Stimulated activated CD4-positive, alpha-beta T cell treated with anti-CD3 and anti-CD28 coated beads, Interleukin-2, amount 100 ng/mL, for 24 hours (primary cell): Measurements from ENCODE around the gene SLC44A3.

ENCODE experiments used
- DNase-seq, 2 donors: peaks; one replicate each; pipeline ENCODE4 v3.0.0-alpha.2; 2020

Gene SLC44A3

GRCh38 chr1:94912263-94913184 is 92.4 kb downstream of the SLC44A3 start:
- no peak for DNase-seq

- no peak for DNase-seq
Measured at GRCh38 chr1:94917251-94917650, 97.1 kb downstream of the SLC44A3 start.

DNA sequence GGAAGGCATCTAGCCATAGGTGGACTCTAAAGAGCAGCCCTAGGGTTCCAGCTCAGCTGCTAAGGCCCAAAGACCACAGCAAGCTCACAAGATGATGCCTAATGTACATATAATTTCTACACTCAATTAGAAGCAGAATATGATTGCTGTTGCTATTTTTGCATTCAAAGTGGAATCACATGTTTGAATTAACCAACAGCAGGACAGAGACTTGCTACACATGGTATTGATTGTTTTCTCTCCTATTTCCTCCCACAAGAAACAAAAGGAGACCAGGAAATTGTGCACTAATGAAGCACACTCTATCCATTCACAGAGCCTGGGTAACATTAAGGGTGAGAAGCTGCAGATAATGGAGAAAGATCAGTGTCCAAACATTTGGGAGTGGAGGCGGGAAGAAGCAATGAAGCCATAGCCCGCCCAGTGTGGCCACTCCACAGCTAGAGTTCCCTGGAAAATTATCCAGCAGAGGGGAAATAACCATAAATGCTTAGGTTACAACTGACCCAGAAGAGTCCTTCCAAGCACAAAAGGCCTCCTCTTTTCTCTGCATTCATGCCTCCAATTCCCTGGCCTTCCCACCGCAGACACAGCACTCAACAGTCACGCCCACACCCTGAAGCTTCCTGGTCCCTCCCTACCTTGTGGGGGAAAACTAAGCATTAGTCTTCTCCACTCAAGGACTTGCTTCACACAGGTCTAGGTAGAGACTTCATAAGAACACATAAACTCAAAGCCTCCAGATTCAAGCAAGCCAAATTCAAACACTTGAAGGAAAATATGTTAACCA is 99.3 kb downstream of the SLC44A3 start:
- no peak for DNase-seq

DNA sequence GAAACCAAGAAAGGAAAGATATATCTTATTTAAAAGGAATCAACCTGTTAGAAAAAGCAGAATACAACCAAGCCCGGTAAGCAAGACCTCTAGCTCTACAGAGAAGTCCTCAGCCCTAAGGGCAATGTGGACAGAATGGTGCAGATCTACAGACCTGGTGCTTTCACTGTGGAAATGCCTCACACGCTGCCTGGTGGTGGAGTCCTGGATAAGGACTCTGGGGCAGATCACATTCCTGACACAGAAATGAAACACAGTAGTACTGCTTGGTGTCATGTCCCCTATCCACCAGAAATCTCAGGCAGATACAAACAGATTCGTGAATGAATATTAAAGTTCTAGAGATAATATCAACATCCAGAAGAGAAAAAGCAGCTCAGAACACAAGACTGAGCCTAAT is 99.9 kb downstream of the SLC44A3 start:
- no peak for DNase-seq

DNA sequence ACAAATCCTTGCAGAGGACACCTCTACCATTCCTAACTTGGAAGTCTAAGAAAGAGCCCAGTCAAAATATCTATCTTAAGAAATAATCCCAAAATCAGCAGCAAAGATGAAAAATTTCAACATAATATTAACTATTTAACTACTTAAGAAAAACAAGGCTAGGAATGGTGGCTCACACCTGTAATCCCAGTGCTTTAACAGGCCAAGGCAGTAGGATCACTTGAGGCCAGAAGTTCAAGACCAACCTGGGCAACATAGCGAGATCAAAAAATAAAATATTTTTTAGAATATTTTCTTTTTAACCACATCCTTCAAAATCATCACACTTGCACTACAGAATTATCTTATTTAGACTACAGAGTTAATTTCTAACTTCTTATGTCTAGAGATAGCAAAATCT is 101.8 kb downstream of the SLC44A3 start:
- no peak for DNase-seq

DNA sequence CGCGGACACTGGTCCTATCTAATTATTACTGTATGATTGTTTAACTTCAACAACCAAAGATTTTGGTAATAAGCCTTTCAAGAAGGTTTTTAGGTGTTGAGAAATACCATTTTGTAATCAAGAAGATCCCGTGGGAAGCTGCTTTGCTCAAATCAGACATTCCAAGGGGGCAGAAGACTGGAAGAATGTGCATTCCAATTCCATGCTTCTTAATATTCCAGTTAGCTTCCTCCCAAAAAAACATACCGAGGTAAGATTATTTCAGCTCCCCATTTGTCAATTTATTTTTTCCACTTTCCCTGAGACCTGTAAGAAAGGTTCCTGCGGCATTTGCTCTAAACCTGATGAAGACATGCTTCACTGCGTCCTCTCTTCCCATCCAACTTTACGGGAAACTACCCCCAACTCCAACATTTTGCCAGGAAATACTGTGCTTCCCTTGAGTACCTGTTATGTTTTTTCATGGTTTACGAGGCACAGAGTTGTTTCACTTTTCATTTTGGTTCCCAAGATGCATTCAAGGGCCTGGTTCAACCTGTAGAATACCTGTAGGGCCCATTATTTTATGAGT is 102.7 kb downstream of the SLC44A3 start:
- no peak for DNase-seq

DNA sequence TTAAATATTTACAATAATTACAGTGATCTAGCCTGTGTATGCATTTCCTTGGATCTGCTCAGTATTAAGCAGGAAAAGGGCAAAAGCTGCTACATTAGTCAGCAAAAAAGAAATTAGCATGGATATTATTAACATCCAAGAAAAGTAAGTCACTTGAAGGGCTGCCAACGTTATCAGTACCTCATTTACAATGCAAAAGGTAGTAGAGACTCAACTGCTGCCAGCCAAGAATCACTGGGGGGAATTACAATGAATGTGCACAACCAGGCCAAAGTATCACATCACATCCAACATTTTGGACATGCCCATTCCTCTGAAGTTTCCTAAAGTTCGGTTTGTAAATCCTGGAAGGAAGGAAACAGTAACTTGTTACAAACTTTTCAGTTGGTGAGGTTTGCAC is 104.8 kb downstream of the SLC44A3 start:
- no peak for DNase-seq

DNA sequence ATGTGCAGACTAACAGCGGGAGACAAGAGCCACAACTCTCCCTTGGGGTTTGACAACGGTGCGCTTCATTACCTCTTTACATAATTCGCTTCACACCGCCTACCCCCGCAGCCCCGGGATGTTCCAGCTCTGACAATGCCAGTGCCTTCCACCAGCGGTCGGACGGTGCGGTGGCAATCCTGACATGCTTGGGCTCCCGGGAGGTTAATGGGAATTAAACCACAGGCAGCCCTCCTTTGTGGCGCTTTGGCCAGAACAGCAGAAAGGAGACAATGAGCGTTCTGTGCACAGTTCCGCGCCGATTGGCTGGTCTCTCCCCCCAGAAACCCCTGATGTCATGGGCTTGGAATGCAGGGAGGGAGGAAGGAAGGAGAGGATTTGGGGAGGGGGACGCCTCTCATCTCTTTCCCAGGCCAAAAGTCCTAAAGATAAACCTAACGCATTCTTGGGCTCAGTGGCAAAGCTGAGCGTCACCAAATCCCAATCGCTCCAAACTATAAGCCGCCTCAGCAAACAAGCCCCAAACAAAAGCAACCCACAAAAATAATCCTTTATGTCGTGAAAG is 105.5 kb downstream of the SLC44A3 start:
- DNase-seq = peak in 1 of 2 donors; percentile 11

- DNase-seq = peak; percentile 23 to 34
Measured at GRCh38 chr1:94926126-94926914, 106.2 kb downstream of the SLC44A3 start.

DNA sequence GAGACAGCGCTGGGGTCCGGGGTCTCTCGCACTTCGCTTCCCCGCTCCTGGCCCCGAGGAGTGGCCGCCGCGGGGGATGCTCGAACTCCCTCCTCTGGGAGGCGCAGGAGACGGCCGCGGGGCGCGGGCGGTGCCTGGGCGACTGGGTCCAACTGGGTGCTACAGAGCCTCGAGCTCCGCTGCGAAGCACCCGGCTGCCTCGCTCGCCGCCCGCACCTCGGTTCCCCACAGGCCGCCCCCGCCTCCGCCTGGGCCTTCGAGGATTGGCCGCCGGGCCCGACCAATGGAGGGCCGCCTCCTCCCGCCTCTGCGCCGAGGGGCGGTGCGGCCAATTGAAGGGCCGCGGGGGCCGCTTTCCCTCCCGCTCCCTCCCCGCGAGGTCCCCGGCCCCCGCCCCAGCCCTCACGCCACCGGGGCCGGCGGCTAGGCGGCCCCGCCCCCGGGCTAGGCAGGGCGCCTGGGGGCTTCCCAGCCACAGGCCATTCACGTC is 106.8 kb downstream of the SLC44A3 start, which contains the start of gene CNN3:
Gene CNN3, minus strand, starts transcription at position 196 of the 490 bp plus-strand sequence. CDS start 216 bp downstream, outside the sequence.
- DNase-seq = peak; percentile 62 to 73

- DNase-seq = no peak
Measured at GRCh38 chr1:94927405-94928175, 107.4 kb downstream of the SLC44A3 start.

DNA sequence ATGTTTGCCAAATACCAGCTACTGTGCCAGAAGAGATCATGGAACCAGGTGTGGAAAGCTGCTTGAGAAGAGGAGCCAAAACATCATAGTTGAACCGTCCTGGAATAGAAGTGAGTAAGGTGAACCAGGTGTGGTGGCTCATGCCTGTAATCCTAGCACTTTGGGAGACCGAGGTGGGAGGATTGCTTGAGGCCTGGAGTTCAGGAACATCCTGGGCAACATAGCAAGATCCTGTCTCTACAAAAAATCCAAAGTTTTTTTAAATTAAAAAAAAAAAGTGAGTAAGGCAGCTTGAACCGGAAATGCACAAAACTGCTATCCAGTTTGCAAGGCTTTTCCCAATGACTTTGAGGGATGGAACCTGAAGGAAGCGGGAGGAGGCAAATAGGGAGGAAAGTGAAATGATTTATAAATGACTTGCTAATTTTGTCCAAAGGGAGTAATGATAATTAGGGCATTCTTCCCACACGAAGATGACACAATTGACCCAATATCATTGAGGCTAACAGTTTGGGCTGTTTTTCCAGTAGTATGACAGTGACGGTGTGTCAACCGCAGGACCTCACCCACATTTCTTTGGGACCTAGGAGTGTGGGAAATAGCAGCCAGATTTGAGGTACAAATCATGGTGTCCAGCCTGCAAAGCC is 108.3 kb downstream of the SLC44A3 start:
- no peak for DNase-seq

DNA sequence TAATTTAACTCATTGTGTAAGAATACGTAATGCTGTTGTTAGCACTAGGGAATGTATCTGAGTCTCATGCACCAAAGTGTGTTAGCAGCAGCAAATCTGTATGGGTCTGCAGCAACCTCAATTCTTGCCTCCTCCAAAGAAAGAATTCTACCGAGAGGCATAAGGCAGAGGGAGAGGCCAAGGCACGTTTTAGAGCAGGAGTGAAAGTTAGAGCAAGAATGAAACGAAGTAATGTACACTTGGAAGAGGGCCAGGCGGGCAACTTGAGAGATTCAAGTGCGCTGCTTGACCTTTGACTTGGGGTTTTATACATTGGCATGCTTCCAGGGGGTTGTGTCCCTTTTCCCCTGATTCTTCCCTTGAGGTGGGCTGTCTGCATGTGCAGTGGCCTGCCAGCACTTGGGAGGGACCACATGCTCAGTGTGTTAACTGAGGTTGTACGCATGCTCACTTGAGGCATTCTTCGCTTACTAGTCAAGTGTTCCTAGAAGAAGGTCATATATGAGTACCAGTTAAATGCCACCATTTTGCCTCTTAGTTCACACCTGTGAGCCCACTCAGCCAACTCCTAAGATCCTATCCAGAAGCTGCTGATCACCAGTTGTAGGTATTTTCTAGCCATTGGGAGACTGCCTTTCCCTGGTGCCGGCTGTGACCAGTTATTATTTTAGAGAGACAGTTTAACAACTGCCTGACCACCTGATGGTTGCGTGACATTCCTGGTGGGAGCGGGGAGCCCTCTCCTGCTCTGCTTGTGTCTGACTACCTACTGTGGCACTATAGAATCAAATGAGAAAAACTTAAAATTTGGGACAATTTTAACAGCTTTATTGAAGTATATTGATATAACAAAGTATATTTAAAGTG is 109.4 kb downstream of the SLC44A3 start:
- no peak for DNase-seq

DNA sequence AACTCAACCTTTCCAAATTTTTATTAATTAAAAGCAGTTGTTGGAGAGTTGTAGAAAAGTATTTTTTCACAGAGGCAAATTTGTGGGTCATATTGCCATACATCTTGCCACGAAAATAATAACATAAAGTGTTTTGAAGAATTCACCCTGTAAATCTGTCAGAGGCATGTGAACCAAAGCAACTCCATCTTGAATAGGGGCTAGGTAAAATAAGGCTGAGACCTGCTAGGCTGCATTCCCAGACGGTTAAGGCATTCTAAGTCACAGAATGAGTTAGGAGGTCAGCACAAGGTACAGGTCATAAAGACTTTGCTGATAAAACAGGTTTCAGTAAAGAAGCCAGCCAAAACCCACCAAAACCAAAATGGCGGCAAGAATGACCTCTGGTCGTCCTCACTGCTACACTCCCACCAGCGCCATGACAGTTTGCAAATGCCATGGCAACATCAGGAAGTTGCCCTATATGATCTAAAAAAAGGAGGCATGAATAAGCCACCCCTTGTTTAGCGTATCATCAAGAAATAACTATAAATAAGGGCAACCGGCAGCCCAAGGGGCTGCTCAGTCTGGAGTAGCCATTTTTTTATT is 111.2 kb downstream of the SLC44A3 start:
- no peak for DNase-seq

DNA sequence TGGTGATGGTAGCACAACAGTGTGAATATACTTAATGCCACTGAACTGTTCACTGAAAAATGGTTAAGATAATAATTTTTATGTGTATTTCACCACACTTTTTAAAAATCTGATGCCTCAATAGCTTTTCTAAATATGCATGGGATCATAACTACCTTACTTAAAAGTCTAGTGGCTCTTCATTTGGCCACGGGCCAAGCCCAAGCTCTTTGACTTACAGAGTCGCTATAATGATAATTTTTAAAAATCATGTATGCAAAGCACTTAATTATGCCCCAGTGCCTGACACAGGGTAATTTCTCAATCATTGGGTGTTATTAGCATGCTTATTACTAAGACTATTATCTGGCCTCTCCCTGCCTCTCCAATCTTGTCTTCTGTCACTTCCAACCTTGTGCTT is 114.4 kb downstream of the SLC44A3 start:
- DNase-seq = no peak

GRCh38 chr1:94935034-94935433 is 114.9 kb downstream of the SLC44A3 start:
- no peak for DNase-seq

DNA sequence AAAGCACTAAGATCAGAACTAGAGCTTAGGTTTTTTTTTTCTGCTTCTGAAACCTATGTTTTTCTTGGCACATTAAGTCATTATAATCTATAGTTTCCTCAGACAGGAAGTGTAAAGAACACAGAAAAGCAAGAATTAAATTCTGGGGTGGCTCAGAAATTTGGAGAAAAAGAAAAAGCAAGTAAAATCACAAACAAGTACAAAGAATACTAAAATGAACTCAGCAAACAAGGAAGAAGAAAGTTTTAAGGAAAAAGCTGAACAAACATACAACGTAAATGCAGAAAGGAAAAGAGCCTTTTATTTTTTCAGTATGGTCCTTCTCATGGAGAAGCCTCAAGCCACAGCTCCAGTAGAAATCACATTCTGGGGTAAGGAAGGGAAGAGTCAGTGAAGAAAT is 115.3 kb downstream of the SLC44A3 start:
- no peak for DNase-seq

DNA sequence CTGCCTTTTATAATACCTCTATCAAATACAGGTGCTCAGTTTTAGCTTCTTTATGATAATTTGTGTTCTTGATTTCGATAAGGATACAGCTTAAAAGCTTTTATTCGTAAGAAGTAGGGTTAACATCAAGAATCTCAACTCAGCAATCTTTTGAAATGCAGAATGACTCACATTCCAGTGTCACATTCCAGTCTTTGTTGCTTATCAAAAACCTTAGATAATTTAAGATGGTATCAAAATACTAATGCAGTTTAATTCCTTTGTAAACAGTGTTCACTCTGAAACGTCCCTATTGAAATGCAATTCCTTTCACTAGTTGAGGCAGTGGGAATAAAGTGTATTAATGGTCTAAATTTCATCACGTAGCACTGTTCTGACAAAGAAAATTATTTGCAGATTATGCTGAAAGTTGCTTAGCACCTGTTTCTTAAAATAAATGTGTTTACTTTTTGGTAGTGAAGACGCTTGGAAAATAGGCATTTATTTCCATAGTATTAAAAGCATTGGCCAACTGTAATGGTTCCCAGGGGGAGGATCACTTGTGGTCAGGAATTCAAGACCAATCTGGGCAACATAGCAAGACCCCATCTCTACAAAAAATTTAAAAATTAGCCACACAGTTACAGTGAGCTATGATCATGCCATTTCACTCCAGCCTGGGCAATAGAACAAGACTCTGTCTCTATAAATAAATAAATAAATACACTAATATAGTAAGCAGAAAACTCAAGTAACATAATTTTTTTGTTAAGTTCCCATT is 116.9 kb downstream of the SLC44A3 start:
- no peak for DNase-seq

DNA sequence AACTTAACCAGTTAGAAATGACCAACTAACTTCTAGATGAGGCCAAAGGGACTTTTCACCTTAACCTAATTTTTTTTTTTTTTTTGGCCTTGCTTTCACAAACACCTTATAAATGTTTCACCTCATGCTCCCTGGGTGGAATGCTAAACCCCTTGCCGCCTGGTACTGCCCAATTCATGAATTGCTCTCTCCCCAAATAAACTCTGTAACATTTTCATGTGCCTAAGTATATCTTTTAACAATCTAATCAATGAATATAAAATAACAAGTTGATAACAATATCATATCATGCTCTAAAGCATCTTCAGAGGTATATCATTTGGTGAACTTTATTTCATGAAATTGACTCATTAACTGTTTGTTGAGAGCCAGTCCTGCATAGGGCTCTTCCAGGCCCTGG is 117.7 kb downstream of the SLC44A3 start:
- no peak for DNase-seq
